ENCODE measurements around the gene SOD3. TPM values are rescaled to one million over a fixed set of nuclear protein-coding genes. Genes with fewer than 3 reads are reported as not detected.

The SOD3 gene
- total and polyA plus RNA-seq, 2 of the 8 experiments (the other 6 are each of a cell fraction or from before 2014, with no cell fraction given) = 4.9 TPM

DNA sequence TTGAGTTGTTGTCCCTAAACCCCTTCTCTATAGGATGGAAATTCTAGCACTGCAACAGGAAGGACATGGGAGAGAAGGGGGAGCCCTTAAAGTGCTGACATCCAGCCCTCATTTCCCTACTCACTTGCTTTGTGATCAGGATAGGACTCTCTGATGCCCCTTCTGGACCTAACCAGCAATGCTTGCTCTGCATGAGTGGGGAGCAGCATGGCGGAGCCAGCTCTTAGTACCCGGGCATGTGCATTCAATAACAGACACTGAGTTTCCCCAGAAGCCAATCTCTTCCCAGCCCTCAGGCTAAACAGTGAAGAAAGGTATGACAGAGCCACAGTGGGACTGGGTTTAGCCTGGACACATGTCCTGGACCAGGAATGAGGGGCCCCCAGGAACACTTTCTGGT, 14.0 kb downstream of the SOD3 start:
- no peak overlapping the region for H3K9ac ChIP-seq (replicated peaks in 1 of 4; ENCODE audit: extremely low read depth in 1 of 4, low read depth in 3 of 4, low read length in 3 of 4)
- no peak overlapping the region for H2BK5ac ChIP-seq (ENCODE audit: low read depth, low read length)
- H4K20me1 ChIP-seq (replicated peaks in 1 of 2; ENCODE audit: control insufficient read depth in 1 of 2, insufficient read depth in 2 of 2, low read length in 2 of 2) = no peaks in the 10 kb centered on the region
- no peaks in the 10 kb centered on the region for H3K9me3 ChIP-seq (ENCODE audit: insufficient read depth in 2 of 2, low read depth in 1 of 2, low read length in 1 of 2)
- no peak overlapping the region for H2BK12ac ChIP-seq (ENCODE audit: low read depth, low read length)
- no peaks in the 10 kb centered on the region for H3K79me2 ChIP-seq (ENCODE audit: control insufficient read depth in 1 of 2, insufficient read depth in 2 of 2, low read length in 2 of 2)
- no peak overlapping the region for H3K4me2 ChIP-seq (ENCODE audit: insufficient read depth in 1 of 2, low read depth in 2 of 2, low read length in 2 of 2)
- H3K36me3 ChIP-seq (ENCODE audit: control insufficient read depth in 2 of 4, insufficient read depth in 4 of 4, low read length in 3 of 4) = no peaks in the 10 kb centered on the region; a peak in 1 of 8 replicates
- H3K27ac ChIP-seq (ENCODE audit: low read depth, low read length) = no peak overlapping the region
- peaks cover 2 to 12% (median 6%) of the 10 kb centered on the region in 4 experiments; a peak in 4 of 7 replicates for H3K4me1 ChIP-seq (replicated peaks in 1 of 4; ENCODE audit: control insufficient read depth in 3 of 4, insufficient read depth in 4 of 4, low read length in 3 of 4)
- no peak overlapping the region for H2AFZ ChIP-seq (ENCODE audit: low read length)
- H4K5ac ChIP-seq (ENCODE audit: insufficient read length, low read depth, low read length) = no peak overlapping the region
- FAIRE-seq (peak; percentile 45), DNase-seq (ENCODE audit: low read depth in 1 of 2, low spot score in 2 of 2) (peak in 1 of 2 experiments; percentile 53)
- no peak overlapping the region for H3K4me3 ChIP-seq (ENCODE audit: extremely low read depth in 1 of 4, insufficient read depth in 2 of 4, low read depth in 3 of 4, low read length in 4 of 4)
- POLR2A ChIA-PET (ENCODE audit: partially characterized antibody) = interaction anchor here (0.6 to 1.0 kb wide), 2 partner anchors 71 to 298 kb away, joined by 3 read pairs; no protein-coding TSS in a partner anchor
- no peak overlapping the region for H2BK120ac ChIP-seq (replicated peaks; ENCODE audit: low read depth, low read length)
- CTCF ChIA-PET (ENCODE audit: partially characterized antibody) = interaction anchor here (0.8 to 4.0 kb wide), 25 partner anchors 8 to 367 kb away, joined by 3 to 29 read pairs (median 4); partner anchors contain the start of gene SOD3
- WGBS, 2 experiments (ENCODE audit: extremely low coverage in 1 of 2, insufficient coverage in 1 of 2, insufficient read length in 1 of 2, insufficient replicate concordance in 2 of 2, low coverage in 1 of 2, low lambda C conversion rate in 2 of 2, missing lambda C conversion rate in 1 of 2) = 97% methylated on average over 2 of the region's 2 CpGs; no CpG with 5 or more reads in 1 of the 2 experiments
- no peak overlapping the region for H2AK5ac ChIP-seq (ENCODE audit: low read depth, low read length)
- H4K91ac ChIP-seq (replicated peaks; ENCODE audit: insufficient read length, low read length) = no peak overlapping the region
- H3K79me1 ChIP-seq (ENCODE audit: low read depth, low read length) = no peaks in the 10 kb centered on the region
- no peak overlapping the region for H2BK15ac ChIP-seq (ENCODE audit: low read length)
- TF ChIP-seq TCF12 (IDR thresholded peaks at IDR 0.05; ENCODE audit: low read depth, low read length) (no peak), RAD21 (IDR thresholded peaks at IDR 0.05 in 1 of 2, conservative IDR thresholded peaks at IDR 0.05 in 1 of 2; ENCODE audit: low read depth in 2 of 2, low read length in 2 of 2) (peak; percentile 55 to 63), BRCA1 (IDR thresholded peaks at IDR 0.05; ENCODE audit: low read depth, low read length) (no peak), YY1 (IDR thresholded peaks at IDR 0.05; ENCODE audit: low read depth, low read length) (peak; percentile 59; the same call in 1 of the 2 replicates)
- TF ChIP-seq, protein P1, sequence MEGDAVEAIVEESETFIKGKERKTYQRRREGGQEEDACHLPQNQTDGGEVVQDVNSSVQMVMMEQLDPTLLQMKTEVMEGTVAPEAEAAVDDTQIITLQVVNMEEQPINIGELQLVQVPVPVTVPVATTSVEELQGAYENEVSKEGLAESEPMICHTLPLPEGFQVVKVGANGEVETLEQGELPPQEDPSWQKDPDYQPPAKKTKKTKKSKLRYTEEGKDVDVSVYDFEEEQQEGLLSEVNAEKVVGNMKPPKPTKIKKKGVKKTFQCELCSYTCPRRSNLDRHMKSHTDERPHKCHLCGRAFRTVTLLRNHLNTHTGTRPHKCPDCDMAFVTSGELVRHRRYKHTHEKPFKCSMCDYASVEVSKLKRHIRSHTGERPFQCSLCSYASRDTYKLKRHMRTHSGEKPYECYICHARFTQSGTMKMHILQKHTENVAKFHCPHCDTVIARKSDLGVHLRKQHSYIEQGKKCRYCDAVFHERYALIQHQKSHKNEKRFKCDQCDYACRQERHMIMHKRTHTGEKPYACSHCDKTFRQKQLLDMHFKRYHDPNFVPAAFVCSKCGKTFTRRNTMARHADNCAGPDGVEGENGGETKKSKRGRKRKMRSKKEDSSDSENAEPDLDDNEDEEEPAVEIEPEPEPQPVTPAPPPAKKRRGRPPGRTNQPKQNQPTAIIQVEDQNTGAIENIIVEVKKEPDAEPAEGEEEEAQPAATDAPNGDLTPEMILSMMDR (IDR thresholded peaks at IDR 0.05; ENCODE audit: control extremely low read depth in 1 of 3, insufficient read depth in 1 of 3, low read depth in 1 of 3, low read length in 3 of 3) = peak; percentile 58 to 75 (median 60)
- TF ChIP-seq, protein P2, sequence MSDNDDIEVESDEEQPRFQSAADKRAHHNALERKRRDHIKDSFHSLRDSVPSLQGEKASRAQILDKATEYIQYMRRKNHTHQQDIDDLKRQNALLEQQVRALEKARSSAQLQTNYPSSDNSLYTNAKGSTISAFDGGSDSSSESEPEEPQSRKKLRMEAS (IDR thresholded peaks at IDR 0.05) = 0 out of 2 replicates have a peak, but pooled peaks have one; percentile 24
- H3K23me2 ChIP-seq (ENCODE audit: low read depth, low read length) = no peaks in the 10 kb centered on the region
- H3K18ac ChIP-seq (ENCODE audit: extremely low read depth, low read length) = no peak overlapping the region
- no peaks in the 10 kb centered on the region for H3K27me3 ChIP-seq (replicated peaks in 1 of 4; ENCODE audit: control insufficient read depth in 3 of 4, extremely low read depth in 1 of 4, insufficient read depth in 3 of 4, low read length in 3 of 4)
- no peak overlapping the region for H3K56ac ChIP-seq (replicated peaks; ENCODE audit: insufficient read length, low read depth, low read length)
- H3K14ac ChIP-seq (ENCODE audit: insufficient read length) = no peak overlapping the region
- no peak overlapping the region for H3K23ac ChIP-seq (ENCODE audit: insufficient read length)
- no peak overlapping the region for H3K4ac ChIP-seq (replicated peaks; ENCODE audit: insufficient read length, low read depth, low read length)
- H4K8ac ChIP-seq (ENCODE audit: extremely low read depth, insufficient read depth, low read length) = no peak overlapping the region; the same call in 1 of the 2 replicates
- H2BK20ac ChIP-seq (ENCODE audit: low read length) = no peak overlapping the region
